ENCODE measurements around the gene GNB1. TPM values are rescaled to one million over a fixed set of nuclear protein-coding genes. Genes with fewer than 3 reads are reported as not detected.
"Not testable (repeated sequence)": the region's sequence is repeated elsewhere in the genome, so short reads cannot be mapped to it uniquely, and the experiment has no call there.

Gene GNB1
- total RNA-seq, 1 experiment from 2014 or later, result 400 TPM

GRCh38 chr1:1745651-1746565 is 145.0 kb downstream of the GNB1 start:
- H3K4me1 Mint-ChIP-seq; H3K79me2 ChIP-seq (ENCODE audit: insufficient read depth, low read length); H4K5ac ChIP-seq (ENCODE audit: insufficient read length, low read depth, low read length); H2AK5ac ChIP-seq (ENCODE audit: insufficient read length, low read length); H3K27me3 Mint-ChIP-seq (ENCODE audit: low read depth); H3T11ph ChIP-seq (ENCODE audit: low read length); H3K4me2 ChIP-seq (ENCODE audit: insufficient read depth, insufficient read length, low read length); H3K14ac ChIP-seq (ENCODE audit: insufficient read depth, low read length); DNase-seq; H3K27me3 ChIP-seq (ENCODE audit: insufficient read depth, low read length); H3K9me3 Mint-ChIP-seq; H4K91ac ChIP-seq (ENCODE audit: insufficient read length, low read depth, low read length); H3K23me2 ChIP-seq (ENCODE audit: insufficient read length, low read depth, low read length, poor library complexity, severe bottlenecking); H2AFZ ChIP-seq (ENCODE audit: low read length); H3K23ac ChIP-seq (ENCODE audit: insufficient read length, low read depth, low read length); H2BK20ac ChIP-seq (ENCODE audit: low read depth, low read length, poor library complexity, severe bottlenecking); H2BK5ac ChIP-seq (ENCODE audit: insufficient read length, low read length); H4K8ac ChIP-seq (replicated peaks; ENCODE audit: insufficient read length, low read depth, low read length); H2BK120ac ChIP-seq (ENCODE audit: low read depth, low read length, poor library complexity, severe bottlenecking); H3K4me1 ChIP-seq (ENCODE audit: insufficient read depth, low read length); H2BK15ac ChIP-seq (ENCODE audit: low read depth, low read length); H3K79me1 ChIP-seq (ENCODE audit: insufficient read depth, low read depth, low read length, poor library complexity, severe bottlenecking); H3K27ac ChIP-seq (ENCODE audit: insufficient read length, low read depth, low read length); H3K4ac ChIP-seq (ENCODE audit: low read depth, low read length); H4K20me1 ChIP-seq (ENCODE audit: control insufficient read depth, insufficient read depth, insufficient read length); H3K56ac ChIP-seq (ENCODE audit: insufficient read length, low read depth, low read length); H3K9me3 ChIP-seq (ENCODE audit: control insufficient read depth, low read depth, low read length); H2BK12ac ChIP-seq (ENCODE audit: insufficient read length, low read depth, low read length): not testable (repeated sequence)
- peak overlapping the region; percentile 50 for H3K18ac ChIP-seq (ENCODE audit: insufficient read length, low read depth, low read length)
- H3K27ac Mint-ChIP-seq, result peak overlapping the region; percentile 70 to 94 (median 92); a peak in 5 of 7 replicates
- peak overlapping the region; percentile 66 for H3K9ac ChIP-seq (ENCODE audit: extremely low read depth, insufficient read length, low read length)
- H3K36me3 Mint-ChIP-seq (ENCODE audit: insufficient read depth in 1 of 3, low read depth in 3 of 3), result peaks cover 3 to 12% (median 10%) of the 10 kb centered on the region in 3 experiments; a peak in 6 of 7 replicates
- WGBS (ENCODE audit: extremely low coverage, insufficient read length, low lambda C conversion rate), result no CpG with 5 or more reads among the region's 101 CpGs
- peak overlapping the region; percentile 64 to 74 for H3K4me3 Mint-ChIP-seq

GRCh38 chr1:1742529-1742928 is 148.4 kb downstream of the GNB1 start:
- H3K4me1 Mint-ChIP-seq; H3K27me3 ChIP-seq (ENCODE audit: insufficient read depth, low read length); H3K23ac ChIP-seq (ENCODE audit: insufficient read length, low read depth, low read length); H4K8ac ChIP-seq (replicated peaks; ENCODE audit: insufficient read length, low read depth, low read length); H3K27me3 Mint-ChIP-seq (ENCODE audit: low read depth); H3K4me2 ChIP-seq (ENCODE audit: insufficient read depth, insufficient read length, low read length); H2BK120ac ChIP-seq (ENCODE audit: low read depth, low read length, poor library complexity, severe bottlenecking); H3K27ac Mint-ChIP-seq; H3K79me1 ChIP-seq (ENCODE audit: insufficient read depth, low read depth, low read length, poor library complexity, severe bottlenecking); H3K14ac ChIP-seq (ENCODE audit: insufficient read depth, low read length); H3K18ac ChIP-seq (ENCODE audit: insufficient read length, low read depth, low read length); H2AFZ ChIP-seq (ENCODE audit: low read length); H3K4me1 ChIP-seq (ENCODE audit: insufficient read depth, low read length); H3K23me2 ChIP-seq (ENCODE audit: insufficient read length, low read depth, low read length, poor library complexity, severe bottlenecking); H3K9me3 Mint-ChIP-seq; H4K91ac ChIP-seq (ENCODE audit: insufficient read length, low read depth, low read length); H3T11ph ChIP-seq (ENCODE audit: low read length); H3K4ac ChIP-seq (ENCODE audit: low read depth, low read length); H2BK15ac ChIP-seq (ENCODE audit: low read depth, low read length); H3K27ac ChIP-seq (ENCODE audit: insufficient read length, low read depth, low read length); H2BK20ac ChIP-seq (ENCODE audit: low read depth, low read length, poor library complexity, severe bottlenecking); H2BK12ac ChIP-seq (ENCODE audit: insufficient read length, low read depth, low read length); H3K9me3 ChIP-seq (ENCODE audit: control insufficient read depth, low read depth, low read length); H3K79me2 ChIP-seq (ENCODE audit: insufficient read depth, low read length); DNase-seq; H2AK5ac ChIP-seq (ENCODE audit: insufficient read length, low read length); H4K20me1 ChIP-seq (ENCODE audit: control insufficient read depth, insufficient read depth, insufficient read length); H3K56ac ChIP-seq (ENCODE audit: insufficient read length, low read depth, low read length); H3K4me3 Mint-ChIP-seq; H4K5ac ChIP-seq (ENCODE audit: insufficient read length, low read depth, low read length); H3K9ac ChIP-seq (ENCODE audit: extremely low read depth, insufficient read length, low read length); H2BK5ac ChIP-seq (ENCODE audit: insufficient read length, low read length): not testable (repeated sequence)
- no CpG with 5 or more reads among the region's 11 CpGs for WGBS (ENCODE audit: extremely low coverage, insufficient read length, low lambda C conversion rate)
- peaks cover 4 to 17% (median 11%) of the 10 kb centered on the region in 3 experiments; a peak in 6 of 7 replicates for H3K36me3 Mint-ChIP-seq (ENCODE audit: insufficient read depth in 1 of 3, low read depth in 3 of 3)

Measured in H9 (cell line).